ENCODE results near the gene RABGAP1L. TPM values are rescaled to one million over a fixed set of nuclear protein-coding genes. Genes with fewer than 3 reads are reported as not detected.

The RABGAP1L gene
- total RNA-seq, 4 donors from 2014 or later = 70.5 to 100 (median 92.6) TPM

GRCh38 chr1:174198202-174198601 lies 38.9 kb downstream of the RABGAP1L start:
- intact Hi-C loops (cut with DNase I) = no loop called here
- no peaks in the 10 kb centered on the region for H3K27me3 ChIP-seq
- DNase-seq = no peak
- no peaks in the 10 kb centered on the region for H3K4me1 ChIP-seq
- no peaks in the 10 kb centered on the region for H3K36me3 ChIP-seq
- no peak overlapping the region for H3K4me3 ChIP-seq (replicated peaks in 1 of 3)
- no peak overlapping the region for H3K27ac ChIP-seq
- TF ChIP-seq CTCF (IDR thresholded peaks at IDR 0.05) = no peak
- TF ChIP-seq POLR2A (IDR thresholded peaks at IDR 0.05) = no peak
- H3K9me3 ChIP-seq = no peaks in the 10 kb centered on the region

- DNase-seq = no peak
- H3K27me3 ChIP-seq = no peaks in the 10 kb centered on the region
- no peak overlapping the region for H3K27ac ChIP-seq
- WGBS, 2 donors = 89 to 90% methylated on average over 4 of the region's 4 CpGs
- H3K36me3 ChIP-seq = no peaks in the 10 kb centered on the region
- no peaks in the 10 kb centered on the region for H3K4me1 ChIP-seq
- intact Hi-C loops (cut with DNase I) = no loop called here
- H3K4me3 ChIP-seq (replicated peaks in 1 of 3) = no peak overlapping the region
- TF ChIP-seq CTCF (IDR thresholded peaks at IDR 0.05) = no peak
- TF ChIP-seq POLR2A (IDR thresholded peaks at IDR 0.05) = no peak
- no peaks in the 10 kb centered on the region for H3K9me3 ChIP-seq
These were observed 41.4 kb downstream of the RABGAP1L start for GRCh38 chr1:174200746-174201145.

GRCh38 chr1:174204697-174205308 lies 45.5 kb downstream of the RABGAP1L start:
- TF ChIP-seq CTCF (IDR thresholded peaks at IDR 0.05) (no peak), POLR2A (IDR thresholded peaks at IDR 0.05) (no peak)
- no peaks in the 10 kb centered on the region for H3K27me3 ChIP-seq
- no peak overlapping the region for H3K27ac ChIP-seq
- no peaks in the 10 kb centered on the region for H3K4me1 ChIP-seq
- H3K9me3 ChIP-seq = no peaks in the 10 kb centered on the region
- DNase-seq = no peak
- H3K4me3 ChIP-seq (replicated peaks in 1 of 3) = no peak overlapping the region
- whole genome bisulfite sequencing, 2 donors = 92 to 94% methylated on average over 7 of the region's 7 CpGs
- intact Hi-C loops (cut with DNase I) = no loop called here
- H3K36me3 ChIP-seq = no peaks in the 10 kb centered on the region

GRCh38 chr1:174206148-174206836 lies 47.0 kb downstream of the RABGAP1L start:
- H3K4me3 ChIP-seq (replicated peaks in 1 of 3) = no peak overlapping the region
- no peak overlapping the region for H3K27ac ChIP-seq
- no peaks in the 10 kb centered on the region for H3K9me3 ChIP-seq
- no peak for DNase-seq
- 79 to 90% methylated on average over 5 of the region's 5 CpGs for WGBS, 2 donors
- no peaks in the 10 kb centered on the region for H3K36me3 ChIP-seq
- intact Hi-C loops (cut with DNase I) = no loop called here
- H3K4me1 ChIP-seq = no peaks in the 10 kb centered on the region
- H3K27me3 ChIP-seq = no peaks in the 10 kb centered on the region
- no peak for TF ChIP-seq POLR2A (IDR thresholded peaks at IDR 0.05)
- TF ChIP-seq CTCF (IDR thresholded peaks at IDR 0.05) = no peak

- TF ChIP-seq POLR2A (IDR thresholded peaks at IDR 0.05) (no peak), CTCF (IDR thresholded peaks at IDR 0.05) (no peak)
- intact Hi-C loops (cut with DNase I) = no loop called here
- H3K27me3 ChIP-seq = no peaks in the 10 kb centered on the region
- H3K4me3 ChIP-seq (replicated peaks in 1 of 3) = no peak overlapping the region
- H3K36me3 ChIP-seq = no peaks in the 10 kb centered on the region
- no peak for DNase-seq
- no peak overlapping the region for H3K27ac ChIP-seq
- WGBS, 2 donors = 100% methylated on average over 5 of the region's 5 CpGs
- H3K4me1 ChIP-seq = no peaks in the 10 kb centered on the region
- H3K9me3 ChIP-seq = no peaks in the 10 kb centered on the region
These were observed 50.2 kb downstream of the RABGAP1L start for GRCh38 chr1:174209347-174210187.

Data from thyroid gland (tissue), 4 donors.